ENCODE results near the gene LRRC8E. TPM values are rescaled to one million over a fixed set of nuclear protein-coding genes. Genes with fewer than 3 reads are reported as not detected.

Gene LRRC8E
- polyA plus RNA-seq, 1 experiment: 4.1 TPM

- no peak for TF ChIP-seq CTCF (IDR thresholded peaks at IDR 0.05; ENCODE audit: low read depth, low read length)
- H3K27ac ChIP-seq (ENCODE audit: low read depth, low read length): no peak overlapping the region
- peaks cover 3% of the 10 kb centered on the region; the same call in 1 of the 2 replicates for H3K9me3 ChIP-seq (ENCODE audit: control insufficient read depth, insufficient read depth, low read length)
- ChIA-PET CTCF (no interaction called here), POLR2A (no interaction called here)
- DNase-seq (ENCODE audit: low read depth, low spot score): no peak
- H3K27me3 ChIP-seq (ENCODE audit: control insufficient read depth, insufficient read depth, low read length): peaks cover 34% of the 10 kb centered on the region
- H3K4me3 ChIP-seq (ENCODE audit: low read depth, low read length): no peak overlapping the region
These were observed 14.8 kb upstream of the LRRC8E start for GRCh38 chr19:7873304-7874075.

GRCh38 chr19:7874076-7874896 lies 14.0 kb upstream of the LRRC8E start, which contains the start of gene PRR36:
Gene PRR36, minus strand, starts transcription at chr19:7874390. Its CDS starts 701 bp downstream, at chr19:7873689.
- ChIA-PET POLR2A (no interaction called here), CTCF (no interaction called here)
- no peak within 1 kb of the TSS for H3K27ac ChIP-seq (ENCODE audit: low read depth, low read length)
- no peaks in the 10 kb centered on the region; the same call in 1 of the 2 replicates for H3K9me3 ChIP-seq (ENCODE audit: control insufficient read depth, insufficient read depth, low read length)
- DNase-seq (ENCODE audit: low read depth, low spot score): no peak
- no peak for TF ChIP-seq CTCF (IDR thresholded peaks at IDR 0.05; ENCODE audit: low read depth, low read length)
- H3K4me3 ChIP-seq (ENCODE audit: low read depth, low read length): peak within 1 kb of the TSS; percentile 44
- H3K27me3 ChIP-seq (ENCODE audit: control insufficient read depth, insufficient read depth, low read length): peaks cover 34% of the 10 kb centered on the region

GRCh38 chr19:7874897-7875273 lies 13.4 kb upstream of the LRRC8E start:
- peaks cover 34% of the 10 kb centered on the region for H3K27me3 ChIP-seq (ENCODE audit: control insufficient read depth, insufficient read depth, low read length)
- CTCF ChIA-PET: no interaction called here
- no peaks in the 10 kb centered on the region; the same call in 1 of the 2 replicates for H3K9me3 ChIP-seq (ENCODE audit: control insufficient read depth, insufficient read depth, low read length)
- H3K4me3 ChIP-seq (ENCODE audit: low read depth, low read length): no peak overlapping the region
- TF ChIP-seq CTCF (IDR thresholded peaks at IDR 0.05; ENCODE audit: low read depth, low read length): no peak
- POLR2A ChIA-PET: no interaction called here
- DNase-seq (ENCODE audit: low read depth, low spot score): no peak
- no peak overlapping the region for H3K27ac ChIP-seq (ENCODE audit: low read depth, low read length)

- DNase-seq (ENCODE audit: low read depth, low spot score): no peak
- Histone ChIP-seq H3K27me3 (ENCODE audit: control insufficient read depth, insufficient read depth, low read length) (peaks cover 38% of the 10 kb centered on the region), H3K27ac (ENCODE audit: low read depth, low read length) (no peak overlapping the region), H3K9me3 (ENCODE audit: control insufficient read depth, insufficient read depth, low read length) (no peaks in the 10 kb centered on the region; the same call in 1 of the 2 replicates), H3K4me3 (ENCODE audit: low read depth, low read length) (no peak overlapping the region)
- ChIA-PET POLR2A (interaction anchor here (0.6 kb wide), 1 partner anchor 47 kb away, joined by 9 read pairs; no protein-coding TSS in a partner anchor), CTCF (interaction anchor here (1.8 kb wide), 1 partner anchor 8 kb away, joined by 8 read pairs; no protein-coding TSS in a partner anchor)
- no peak for TF ChIP-seq CTCF (IDR thresholded peaks at IDR 0.05; ENCODE audit: low read depth, low read length)
These were observed 11.0 kb upstream of the LRRC8E start for GRCh38 chr19:7877249-7877836.
